Measurements from ENCODE around the gene PIAS3.

The PIAS3 gene

DNA sequence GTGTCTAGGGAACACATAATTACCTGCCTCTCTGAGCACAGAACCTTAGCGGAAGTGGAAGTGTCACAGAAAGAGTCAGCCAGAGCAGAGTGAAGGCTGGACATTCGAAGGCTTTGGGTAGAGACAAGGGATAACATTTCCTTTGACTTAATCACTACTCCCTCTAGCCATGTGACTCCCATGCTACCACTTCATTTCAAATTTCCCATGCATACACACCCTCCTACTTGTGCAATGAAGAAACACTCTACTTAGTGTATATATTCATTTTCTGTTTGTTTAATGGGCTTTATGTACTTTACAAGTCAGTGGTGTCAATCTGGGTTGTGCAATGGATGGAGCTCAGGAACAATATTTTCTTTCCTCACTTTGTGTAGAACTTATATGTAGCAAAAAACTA, 19.8 kb upstream of the PIAS3 start:
- no peak overlapping the region for H3K4me3 ChIP-seq (ENCODE audit: control insufficient read depth, low read depth, low read length)
- DNase-seq (ENCODE audit: low read depth) = no peak
- TF ChIP-seq, protein P1, sequence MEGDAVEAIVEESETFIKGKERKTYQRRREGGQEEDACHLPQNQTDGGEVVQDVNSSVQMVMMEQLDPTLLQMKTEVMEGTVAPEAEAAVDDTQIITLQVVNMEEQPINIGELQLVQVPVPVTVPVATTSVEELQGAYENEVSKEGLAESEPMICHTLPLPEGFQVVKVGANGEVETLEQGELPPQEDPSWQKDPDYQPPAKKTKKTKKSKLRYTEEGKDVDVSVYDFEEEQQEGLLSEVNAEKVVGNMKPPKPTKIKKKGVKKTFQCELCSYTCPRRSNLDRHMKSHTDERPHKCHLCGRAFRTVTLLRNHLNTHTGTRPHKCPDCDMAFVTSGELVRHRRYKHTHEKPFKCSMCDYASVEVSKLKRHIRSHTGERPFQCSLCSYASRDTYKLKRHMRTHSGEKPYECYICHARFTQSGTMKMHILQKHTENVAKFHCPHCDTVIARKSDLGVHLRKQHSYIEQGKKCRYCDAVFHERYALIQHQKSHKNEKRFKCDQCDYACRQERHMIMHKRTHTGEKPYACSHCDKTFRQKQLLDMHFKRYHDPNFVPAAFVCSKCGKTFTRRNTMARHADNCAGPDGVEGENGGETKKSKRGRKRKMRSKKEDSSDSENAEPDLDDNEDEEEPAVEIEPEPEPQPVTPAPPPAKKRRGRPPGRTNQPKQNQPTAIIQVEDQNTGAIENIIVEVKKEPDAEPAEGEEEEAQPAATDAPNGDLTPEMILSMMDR (IDR thresholded peaks at IDR 0.05; ENCODE audit: control insufficient read depth, insufficient read depth, low read depth, low read length, missing control alignments) = no peak

DNA sequence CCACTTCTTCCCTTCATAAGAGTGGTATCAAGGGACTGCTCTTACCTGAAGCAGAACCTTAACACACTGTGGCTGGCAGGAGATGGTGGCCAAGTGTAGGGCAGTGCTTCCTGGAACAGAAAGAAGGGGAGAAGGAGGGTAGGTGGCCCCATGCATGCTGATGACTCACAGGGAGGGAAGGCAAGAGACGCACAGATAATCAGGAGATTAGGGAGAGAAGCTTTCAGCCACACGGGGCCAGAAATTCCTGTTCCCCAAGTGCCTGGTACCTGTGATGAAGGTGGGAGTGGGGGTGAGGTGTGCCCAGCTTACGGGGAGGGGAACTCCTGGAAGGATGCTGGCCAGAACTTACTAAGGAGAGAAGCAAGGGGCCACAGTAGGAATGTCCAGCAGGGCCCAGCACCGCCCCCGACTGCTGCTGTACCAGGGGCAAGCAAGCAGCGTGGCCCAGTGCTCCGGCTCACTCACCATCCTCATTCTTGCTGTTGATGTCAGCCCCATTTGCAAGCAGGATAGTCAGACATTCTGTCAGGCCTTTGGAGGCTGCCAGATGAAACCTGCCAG, 19.1 kb upstream of the PIAS3 start:
- TF ChIP-seq, protein P1 (IDR thresholded peaks at IDR 0.05; ENCODE audit: control insufficient read depth, insufficient read depth, low read depth, low read length, missing control alignments) = no peak
- H3K4me3 ChIP-seq (ENCODE audit: control insufficient read depth, low read depth, low read length) = no peak overlapping the region
- no peak for DNase-seq (ENCODE audit: low read depth)

DNA sequence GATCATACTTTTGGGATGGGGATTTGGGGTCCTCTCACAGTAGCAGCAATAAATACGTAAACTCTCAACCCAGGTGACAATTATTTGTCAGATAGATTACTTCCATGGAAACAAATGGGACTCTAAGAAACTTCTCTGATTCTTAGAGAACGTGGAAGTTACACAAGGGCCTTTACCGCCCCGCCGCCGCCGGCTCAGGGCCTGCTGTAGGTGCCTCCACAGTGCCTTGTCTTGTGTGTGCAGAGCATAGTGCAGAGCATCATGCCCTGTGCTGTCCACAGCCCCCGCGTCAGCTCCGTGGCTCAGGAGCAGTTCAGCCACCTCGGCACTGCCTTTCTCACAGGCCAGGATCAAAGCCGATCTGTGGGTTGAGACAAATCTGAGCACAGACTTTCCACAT, 15.8 kb upstream of the PIAS3 start:
- no peak for DNase-seq (ENCODE audit: low read depth)
- H3K4me3 ChIP-seq (ENCODE audit: control insufficient read depth, low read depth, low read length) = no peak overlapping the region
- TF ChIP-seq, protein P1 (IDR thresholded peaks at IDR 0.05; ENCODE audit: control insufficient read depth, insufficient read depth, low read depth, low read length, missing control alignments) = no peak

DNA sequence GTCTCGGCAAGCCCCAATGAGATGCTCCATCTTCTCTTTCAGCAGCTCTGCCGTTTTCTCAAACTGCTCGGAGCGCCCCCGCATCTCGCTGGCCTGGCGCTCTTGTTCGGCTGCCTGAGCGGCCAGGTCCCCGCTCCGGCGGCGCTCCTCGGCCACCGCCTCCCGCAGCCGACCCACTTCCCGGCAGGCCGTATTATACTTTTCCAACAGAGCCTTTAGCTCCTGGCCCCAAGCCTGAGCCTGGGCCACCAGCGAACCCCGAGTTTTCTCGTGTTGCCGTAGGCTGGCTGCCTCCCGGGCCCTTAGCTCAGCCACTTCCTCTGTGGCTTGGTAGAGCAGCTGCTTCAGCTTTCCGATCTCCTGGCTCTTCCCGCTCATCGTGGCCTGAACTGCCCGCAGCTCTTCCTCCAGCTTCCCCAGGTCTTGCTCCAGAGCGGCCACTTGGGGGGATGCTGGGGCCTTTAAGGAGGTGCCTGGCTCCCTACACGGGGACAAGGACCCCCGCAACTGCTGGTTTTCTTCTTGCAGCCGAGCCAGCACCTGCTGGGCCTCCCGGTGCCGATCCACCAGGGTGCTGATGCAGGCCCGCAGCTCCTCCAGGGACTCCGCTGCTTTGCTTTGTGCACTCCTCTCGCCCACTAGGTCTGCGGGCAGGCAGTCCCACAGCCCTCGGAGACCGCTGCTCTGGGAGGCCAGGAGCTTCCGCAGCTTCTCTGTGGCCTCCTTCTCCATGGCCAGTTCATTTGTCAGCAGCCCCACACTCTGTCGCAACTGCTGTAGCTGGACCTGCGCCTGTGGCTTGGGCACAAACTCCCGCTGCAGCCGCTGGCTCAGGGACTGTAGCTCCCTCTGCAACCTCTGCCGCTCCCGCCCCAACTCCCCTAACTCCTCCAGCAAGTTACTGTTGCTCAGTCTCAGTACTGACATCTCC, 13.4 kb upstream of the PIAS3 start:
- TF ChIP-seq, protein P1 (IDR thresholded peaks at IDR 0.05; ENCODE audit: control insufficient read depth, insufficient read depth, low read depth, low read length, missing control alignments) = no peak
- no peak for DNase-seq (ENCODE audit: low read depth)
- peak overlapping the region; percentile 35 for H3K4me3 ChIP-seq (ENCODE audit: control insufficient read depth, low read depth, low read length)

DNA sequence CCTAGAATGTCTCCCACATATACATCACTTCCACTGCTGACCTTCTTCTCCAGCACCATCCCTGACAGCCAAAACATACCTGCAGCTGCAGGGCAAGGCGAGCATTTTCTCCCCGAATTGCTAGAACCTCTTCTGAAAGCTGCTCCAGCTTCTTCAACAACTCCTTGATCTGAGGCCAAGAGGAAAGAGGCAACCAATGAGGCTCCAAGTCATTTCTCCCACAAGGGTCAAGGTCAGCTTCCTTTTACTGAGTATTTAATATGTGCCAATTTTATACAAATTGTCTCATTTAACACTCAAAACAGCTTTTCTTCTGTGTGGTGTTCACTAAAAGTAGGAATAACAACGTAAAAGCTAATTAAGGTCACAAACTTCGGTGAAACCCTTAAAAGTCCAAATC, 9.4 kb upstream of the PIAS3 start:
- DNase-seq (ENCODE audit: low read depth) = no peak
- TF ChIP-seq, protein P1 (IDR thresholded peaks at IDR 0.05; ENCODE audit: control insufficient read depth, insufficient read depth, low read depth, low read length, missing control alignments) = no peak
- H3K4me3 ChIP-seq (ENCODE audit: control insufficient read depth, low read depth, low read length) = no peak overlapping the region

DNA sequence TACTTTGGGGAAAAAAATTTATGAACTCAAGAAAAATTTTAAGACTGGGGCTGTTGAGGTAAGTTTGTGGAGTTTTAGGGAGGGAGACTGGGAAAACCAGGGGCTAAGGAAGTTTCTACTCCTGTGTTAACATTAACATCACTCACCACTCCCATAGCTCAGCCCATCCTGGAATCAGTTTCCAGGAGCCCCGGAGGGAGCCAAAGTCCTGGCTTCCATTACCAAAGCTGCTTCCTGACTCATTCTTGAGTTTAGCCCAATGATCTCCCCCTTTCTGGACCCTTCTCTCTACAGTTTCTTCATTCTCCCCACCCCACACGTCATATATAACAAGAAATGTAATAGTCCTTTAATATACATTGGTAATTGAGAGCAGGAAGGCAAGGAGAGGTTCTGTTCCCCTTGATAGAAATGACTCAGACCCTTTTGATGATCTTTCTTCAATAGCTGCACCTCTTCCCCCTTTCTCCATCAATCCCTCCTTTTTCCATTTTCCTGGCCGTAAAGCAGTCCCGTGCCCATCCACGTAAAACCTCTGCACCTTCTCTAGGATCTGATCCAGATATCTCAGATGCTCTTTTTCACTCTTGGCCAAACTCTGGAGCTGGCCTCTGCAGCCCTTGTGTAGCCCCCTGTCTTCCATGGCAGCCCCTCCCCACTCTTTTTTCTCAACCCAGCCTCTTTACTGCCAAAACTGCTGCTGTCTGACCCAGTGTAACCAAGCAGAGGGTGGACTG, 4.6 kb upstream of the PIAS3 start:
- DNase-seq (ENCODE audit: low read depth) = no peak
- no peak overlapping the region for H3K4me3 ChIP-seq (ENCODE audit: control insufficient read depth, low read depth, low read length)
- TF ChIP-seq, protein P1 (IDR thresholded peaks at IDR 0.05; ENCODE audit: control insufficient read depth, insufficient read depth, low read depth, low read length, missing control alignments) = no peak

Data from AG09309 (cell line).